Measurements from ENCODE around the gene RPLP2. TPM values are rescaled to one million over a fixed set of nuclear protein-coding genes. Genes with fewer than 3 reads are reported as not detected.

The RPLP2 gene
- total RNA-seq, 1 donor from 2014 or later = 418 TPM

GRCh38 chr11:827897-828192 is 18.1 kb downstream of the RPLP2 start, which contains the start of gene CRACR2B:
Gene CRACR2B (plus strand): TSS chr11:827919. CDS start chr11:828608, 689 bp downstream.
- no peak within 1 kb of the TSS for H3K27ac Mint-ChIP-seq
- H3K9me3 Mint-ChIP-seq = no peaks in the 10 kb centered on the region

GRCh38 chr11:828506-829175 is 18.9 kb downstream of the RPLP2 start:
- Histone ChIP-seq H3K27me3 (peaks cover 76% of the 10 kb centered on the region), H3K9ac (no peak overlapping the region), H3K36me3 (no peaks in the 10 kb centered on the region), H3K4me3 (peak overlapping the region; percentile 45), H3K27ac (no peak overlapping the region), H3F3A (ENCODE audit: low read depth) (peaks cover 60% of the 10 kb centered on the region), H4K20me1 (ENCODE audit: low read depth) (peaks cover 54% of the 10 kb centered on the region), H3K4me1 (peaks cover 54% of the 10 kb centered on the region), H3K4me2 (peak overlapping the region; percentile 80), H2AFZ (replicated peaks) (no peak overlapping the region), H3K79me2 (ENCODE audit: low read depth) (no peaks in the 10 kb centered on the region), H3K9me3 (ENCODE audit: low read depth) (no peaks in the 10 kb centered on the region)
- Mint-ChIP-seq H3K27ac (no peak overlapping the region), H3K27me3 (ENCODE audit: insufficient read depth, low read depth) (peaks cover 38% of the 10 kb centered on the region), H3K4me1 (peaks cover 39% of the 10 kb centered on the region), H3K4me3 (peak overlapping the region; percentile 76), H3K9me3 (no peaks in the 10 kb centered on the region), H3K36me3 (peaks cover 4% of the 10 kb centered on the region)
- TF ChIP-seq, protein P1, sequence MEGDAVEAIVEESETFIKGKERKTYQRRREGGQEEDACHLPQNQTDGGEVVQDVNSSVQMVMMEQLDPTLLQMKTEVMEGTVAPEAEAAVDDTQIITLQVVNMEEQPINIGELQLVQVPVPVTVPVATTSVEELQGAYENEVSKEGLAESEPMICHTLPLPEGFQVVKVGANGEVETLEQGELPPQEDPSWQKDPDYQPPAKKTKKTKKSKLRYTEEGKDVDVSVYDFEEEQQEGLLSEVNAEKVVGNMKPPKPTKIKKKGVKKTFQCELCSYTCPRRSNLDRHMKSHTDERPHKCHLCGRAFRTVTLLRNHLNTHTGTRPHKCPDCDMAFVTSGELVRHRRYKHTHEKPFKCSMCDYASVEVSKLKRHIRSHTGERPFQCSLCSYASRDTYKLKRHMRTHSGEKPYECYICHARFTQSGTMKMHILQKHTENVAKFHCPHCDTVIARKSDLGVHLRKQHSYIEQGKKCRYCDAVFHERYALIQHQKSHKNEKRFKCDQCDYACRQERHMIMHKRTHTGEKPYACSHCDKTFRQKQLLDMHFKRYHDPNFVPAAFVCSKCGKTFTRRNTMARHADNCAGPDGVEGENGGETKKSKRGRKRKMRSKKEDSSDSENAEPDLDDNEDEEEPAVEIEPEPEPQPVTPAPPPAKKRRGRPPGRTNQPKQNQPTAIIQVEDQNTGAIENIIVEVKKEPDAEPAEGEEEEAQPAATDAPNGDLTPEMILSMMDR (IDR thresholded peaks at IDR 0.05) = no peak
- no peak for TF ChIP-seq EZH2 (IDR thresholded peaks at IDR 0.05)
- peak; percentile 51 for DNase-seq (ENCODE audit: low spot score)

More at GRCh38 chr11:827897-828192, 18.1 kb downstream of the RPLP2 start, which contains the start of gene CRACR2B:
- no peak within 1 kb of the TSS for H3K27ac ChIP-seq
- peak within 1 kb of the TSS; percentile 80 for H3K4me2 ChIP-seq
- H3K9ac ChIP-seq = no peak within 1 kb of the TSS
- Mint-ChIP-seq H3K4me3 (peak within 1 kb of the TSS; percentile 78), H3K4me1 (peaks cover 39% of the 10 kb centered on the region), H3K27me3 (ENCODE audit: insufficient read depth, low read depth) (peaks cover 38% of the 10 kb centered on the region), H3K36me3 (peaks cover 4% of the 10 kb centered on the region)
- H4K20me1 ChIP-seq (ENCODE audit: low read depth) = peaks cover 56% of the 10 kb centered on the region
- no peaks in the 10 kb centered on the region for H3K9me3 ChIP-seq (ENCODE audit: low read depth)
- H3K27me3 ChIP-seq = peaks cover 76% of the 10 kb centered on the region
- peaks cover 54% of the 10 kb centered on the region for H3K4me1 ChIP-seq
- no peaks in the 10 kb centered on the region for H3K36me3 ChIP-seq
- peak within 1 kb of the TSS; percentile 7 for H2AFZ ChIP-seq (replicated peaks)
- H3F3A ChIP-seq (ENCODE audit: low read depth) = peaks cover 60% of the 10 kb centered on the region
- no peaks in the 10 kb centered on the region for H3K79me2 ChIP-seq (ENCODE audit: low read depth)
- no peak for DNase-seq (ENCODE audit: low spot score)
- TF ChIP-seq EZH2 (IDR thresholded peaks at IDR 0.05) (no peak), EZH2phosphoT487 (IDR thresholded peaks at IDR 0.05) (no peak)
- TF ChIP-seq, protein P1 (IDR thresholded peaks at IDR 0.05) = no peak
- H3K4me3 ChIP-seq = peak within 1 kb of the TSS; percentile 50

- Mint-ChIP-seq H3K27me3 (ENCODE audit: insufficient read depth, low read depth) (peaks cover 39% of the 10 kb centered on the region), H3K27ac (no peak overlapping the region), H3K4me1 (peaks cover 46% of the 10 kb centered on the region), H3K4me3 (peak overlapping the region; percentile 76), H3K36me3 (peaks cover 4% of the 10 kb centered on the region), H3K9me3 (no peaks in the 10 kb centered on the region)
- H2AFZ ChIP-seq (replicated peaks) = no peak overlapping the region
- peaks cover 76% of the 10 kb centered on the region for H3K27me3 ChIP-seq
- H4K20me1 ChIP-seq (ENCODE audit: low read depth) = peaks cover 61% of the 10 kb centered on the region
- peaks cover 60% of the 10 kb centered on the region for H3F3A ChIP-seq (ENCODE audit: low read depth)
- H3K4me2 ChIP-seq = peak overlapping the region; percentile 80
- H3K4me1 ChIP-seq = peaks cover 54% of the 10 kb centered on the region
- DNase-seq (ENCODE audit: low spot score) = peak; percentile 57
- H3K27ac ChIP-seq = no peak overlapping the region
- H3K79me2 ChIP-seq (ENCODE audit: low read depth) = no peaks in the 10 kb centered on the region
- no peaks in the 10 kb centered on the region for H3K9me3 ChIP-seq (ENCODE audit: low read depth)
- H3K36me3 ChIP-seq = no peaks in the 10 kb centered on the region
- no peak overlapping the region for H3K9ac ChIP-seq
- peak; percentile 34 for TF ChIP-seq EZH2 (IDR thresholded peaks at IDR 0.05)
- TF ChIP-seq EZH2phosphoT487 (IDR thresholded peaks at IDR 0.05) = no peak
- TF ChIP-seq, protein P1 (IDR thresholded peaks at IDR 0.05) = no peak
- H3K4me3 ChIP-seq = peak overlapping the region; percentile 45
These were observed 19.5 kb downstream of the RPLP2 start for GRCh38 chr11:829176-829846.

Data from neural progenitor cell (in vitro differentiated cells).